Hepatocyte (in vitro differentiated cells): ENCODE data around the gene ABCB1. TPM values are rescaled to one million over a fixed set of nuclear protein-coding genes. Genes with fewer than 3 reads are reported as not detected.

Source experiments
- DNase-seq: peaks from one replicate; pipeline ENCODE4 v3.0.0-alpha.2; 2016; ENCODE audit warnings: low spot score
- H2AFZ ChIP-seq: fragments of 200-600 bp; sonication (generic); 2 replicates; pipeline ENCODE4 v1.6.0; 2016; ENCODE audit warnings: antibody characterized with exemption, mild to moderate bottlenecking
- H3K27ac ChIP-seq: fragments of 200-600 bp; sonication (generic); 2 replicates; pipeline ENCODE4 v1.5.1; 2016; ENCODE audit warnings: mild to moderate bottlenecking
- H3K27me3 ChIP-seq: fragments of 200-600 bp; sonication (generic); 2 replicates; pipeline ENCODE4 v1.6.1; 2016
- H3K36me3 ChIP-seq: fragments of 200-600 bp; sonication (generic); replicated peaks from 2 replicates; pipeline ENCODE4 v1.5.1; 2016; ENCODE audit warnings: low read depth; ENCODE audit not compliant: insufficient read depth
- H3K4me1 ChIP-seq: fragments of 200-600 bp; sonication (generic); 2 replicates; pipeline ENCODE4 v1.5.1; 2016; ENCODE audit warnings: mild to moderate bottlenecking, moderate library complexity; ENCODE audit not compliant: insufficient read depth
- H3K4me2 ChIP-seq: fragments of 200-600 bp; sonication (generic); 2 replicates; pipeline ENCODE4 v1.6.0; 2016
- H3K4me3 ChIP-seq: fragments of 200-600 bp; sonication (generic); 2 replicates; pipeline ENCODE4 v1.5.1; 2016; ENCODE audit warnings: mild to moderate bottlenecking
- H3K79me2 ChIP-seq: fragments of 200-600 bp; sonication (generic); 2 replicates; pipeline ENCODE4 v1.6.0; 2017; ENCODE audit warnings: mild to moderate bottlenecking
- H3K9me2 ChIP-seq: fragments of 200-600 bp; sonication (generic); replicated peaks from 2 replicates; pipeline ENCODE4 v1.6.0; 2017; ENCODE audit warnings: mild to moderate bottlenecking; ENCODE audit not compliant: insufficient read depth
- H3K9me3 ChIP-seq: fragments of 200-600 bp; sonication (generic); 2 replicates; pipeline ENCODE4 v1.5.1; 2016; ENCODE audit warnings: low read depth, mild to moderate bottlenecking
- H4K20me1 ChIP-seq: fragments of 200-600 bp; sonication (generic); 2 replicates; pipeline ENCODE4 v1.6.0; 2016; ENCODE audit warnings: mild to moderate bottlenecking; ENCODE audit not compliant: insufficient read depth, poor library complexity, severe bottlenecking
- EZH2 ChIP-seq: fragments of 200-600 bp; sonication (generic); IDR thresholded peaks from 2 replicates; pipeline ENCODE4 v1.6.1; 2016; ENCODE audit warnings: antibody characterized with exemption, mild to moderate bottlenecking, borderline replicate concordance
- EZH2phosphoT487 ChIP-seq: fragments of 200-600 bp; sonication (generic); IDR thresholded peaks from one replicate; pipeline ENCODE4 v1.6.1; 2018; ENCODE audit warnings: antibody characterized with exemption, mild to moderate bottlenecking, low read depth, moderate library complexity; ENCODE audit not compliant: unreplicated experiment, severe bottlenecking
- WGBS: methylation state at CpG from one replicate; pipeline ENCODE4 v1.1.6; 2016; ENCODE audit warnings: low lambda C conversion rate; ENCODE audit errors: missing lambda C conversion rate; 5-methylcytosine and 5-hydroxymethylcytosine counted together
- polyA plus RNA-seq: library from polyadenylated mRNA; unstranded; fragments of >200 nt; fragmentation: Nextera tagmentation; extraction: Ambion mirVana; gene quantifications from 2 replicates; pipeline ENCODE4 v1.2.1, GENCODE V29; 2016
- total RNA-seq: library from RNA; depleted of rRNA; stranded (reverse); fragments of >200 nt; gene quantifications from 2 replicates; pipeline ENCODE4 v1.2.3, GENCODE V29; 2014
- TF ChIP-seq, protein P1 (sequence below): fragments of 200-600 bp; sonication (generic); IDR thresholded peaks from 2 replicates; pipeline ENCODE4 v1.5.1; 2016; ENCODE audit warnings: antibody characterized with exemption, mild to moderate bottlenecking; ENCODE audit not compliant: poor library complexity

The ABCB1 gene
- total and polyA plus RNA-seq, 2 experiments from 2014 or later = 7.9 to 20.0 TPM

DNA sequence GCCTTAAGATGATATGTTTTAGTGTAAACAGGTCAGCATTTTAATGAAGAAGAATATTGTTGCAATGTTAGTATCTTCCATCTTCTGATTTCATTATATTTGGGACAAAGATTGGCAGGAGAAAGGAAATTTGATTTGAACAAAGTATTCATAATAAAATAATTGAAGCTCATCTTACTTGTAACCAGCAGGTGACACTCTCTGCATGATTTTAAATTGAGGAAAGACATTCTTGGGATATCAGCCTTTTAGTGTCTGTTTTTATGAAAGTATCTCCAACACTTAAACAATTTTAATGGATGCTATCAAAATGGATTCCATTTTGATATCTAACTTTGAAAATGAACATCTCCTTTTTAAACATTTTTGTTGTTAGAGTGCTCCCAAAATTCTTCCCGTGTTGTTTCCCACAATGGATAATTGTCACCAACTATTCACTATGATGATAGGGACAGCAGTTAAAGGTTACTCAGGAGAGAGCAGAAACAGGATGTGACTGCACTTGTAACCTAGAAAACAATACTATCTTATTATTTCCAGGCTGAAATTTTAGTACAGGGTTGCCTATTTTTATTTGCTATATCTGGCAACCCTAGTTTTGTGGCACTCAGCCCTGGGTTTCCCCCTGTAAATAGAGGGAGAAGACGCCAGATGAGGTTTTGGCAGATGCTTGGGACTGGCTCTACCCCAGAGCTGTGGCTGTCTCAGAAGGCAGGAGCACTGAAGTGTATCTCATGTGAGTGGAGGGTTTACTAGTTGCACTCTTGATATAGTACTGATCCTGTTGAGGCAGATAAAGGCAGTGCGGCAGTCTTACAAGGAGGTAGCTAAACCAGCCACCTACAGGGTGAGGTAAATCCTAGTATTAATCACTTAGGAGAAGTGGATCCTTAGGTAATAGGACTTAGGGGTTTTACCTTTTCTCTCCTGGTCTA is 94.2 kb downstream of the ABCB1 start:
- WGBS = 81% methylated on average over 3 of the region's 3 CpGs
- H3K27me3 ChIP-seq = no peaks in the 10 kb centered on the region

DNA sequence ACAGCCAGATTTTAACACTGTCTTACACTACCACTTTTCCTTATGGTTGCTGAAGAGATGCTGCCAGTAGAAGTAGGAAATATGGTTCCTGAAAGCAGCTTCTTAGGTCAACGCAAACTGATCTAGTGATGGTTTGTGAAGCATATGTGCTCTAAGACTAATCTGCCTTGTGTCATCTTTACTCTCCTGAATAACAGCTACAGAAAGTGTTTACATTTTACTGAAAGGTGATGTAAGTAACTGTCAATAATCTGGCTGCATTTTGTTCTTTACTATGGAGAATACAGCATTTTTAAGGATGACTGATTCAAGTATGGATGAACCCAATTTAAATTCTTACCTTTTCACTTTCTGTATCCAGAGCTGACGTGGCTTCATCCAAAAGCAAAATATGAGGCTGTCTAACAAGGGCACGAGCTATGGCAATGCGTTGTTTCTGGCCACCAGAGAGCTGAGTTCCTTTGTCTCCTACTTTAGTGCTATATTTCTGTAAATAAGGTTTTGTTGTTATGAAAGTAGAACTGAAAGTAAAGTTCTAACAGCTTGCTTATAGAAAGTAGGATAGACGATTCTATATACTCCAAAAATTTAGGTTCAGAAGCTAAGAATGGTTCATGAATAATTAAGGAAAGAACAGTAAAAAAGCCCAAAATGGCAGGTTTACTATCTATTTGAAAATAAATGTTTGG is 95.0 kb downstream of the ABCB1 start:
- H4K20me1 ChIP-seq = no peaks in the 10 kb centered on the region
- no peak overlapping the region for H3K27ac ChIP-seq
- H2AFZ ChIP-seq = no peak overlapping the region
- no peak overlapping the region for H3K4me3 ChIP-seq
- no peak overlapping the region for H3K4me2 ChIP-seq
- H3K27me3 ChIP-seq = no peaks in the 10 kb centered on the region
- H3K9me3 ChIP-seq = no peaks in the 10 kb centered on the region
- H3K4me1 ChIP-seq = no peaks in the 10 kb centered on the region
- 85% methylated on average over 5 of the region's 5 CpGs for WGBS
- TF ChIP-seq EZH2 (no peak), EZH2phosphoT487 (no peak)
- TF ChIP-seq, protein P1, sequence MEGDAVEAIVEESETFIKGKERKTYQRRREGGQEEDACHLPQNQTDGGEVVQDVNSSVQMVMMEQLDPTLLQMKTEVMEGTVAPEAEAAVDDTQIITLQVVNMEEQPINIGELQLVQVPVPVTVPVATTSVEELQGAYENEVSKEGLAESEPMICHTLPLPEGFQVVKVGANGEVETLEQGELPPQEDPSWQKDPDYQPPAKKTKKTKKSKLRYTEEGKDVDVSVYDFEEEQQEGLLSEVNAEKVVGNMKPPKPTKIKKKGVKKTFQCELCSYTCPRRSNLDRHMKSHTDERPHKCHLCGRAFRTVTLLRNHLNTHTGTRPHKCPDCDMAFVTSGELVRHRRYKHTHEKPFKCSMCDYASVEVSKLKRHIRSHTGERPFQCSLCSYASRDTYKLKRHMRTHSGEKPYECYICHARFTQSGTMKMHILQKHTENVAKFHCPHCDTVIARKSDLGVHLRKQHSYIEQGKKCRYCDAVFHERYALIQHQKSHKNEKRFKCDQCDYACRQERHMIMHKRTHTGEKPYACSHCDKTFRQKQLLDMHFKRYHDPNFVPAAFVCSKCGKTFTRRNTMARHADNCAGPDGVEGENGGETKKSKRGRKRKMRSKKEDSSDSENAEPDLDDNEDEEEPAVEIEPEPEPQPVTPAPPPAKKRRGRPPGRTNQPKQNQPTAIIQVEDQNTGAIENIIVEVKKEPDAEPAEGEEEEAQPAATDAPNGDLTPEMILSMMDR = no peak
- no peak for DNase-seq
- no peaks in the 10 kb centered on the region for H3K9me2 ChIP-seq
- no peaks in the 10 kb centered on the region for H3K79me2 ChIP-seq
- H3K36me3 ChIP-seq = no peaks in the 10 kb centered on the region

More for the DNA sequence above, 94.2 kb downstream of the ABCB1 start:
- H3K9me2 ChIP-seq = no peaks in the 10 kb centered on the region
- H3K9me3 ChIP-seq = no peaks in the 10 kb centered on the region
- H2AFZ ChIP-seq = no peak overlapping the region
- H3K79me2 ChIP-seq = no peaks in the 10 kb centered on the region
- H3K4me1 ChIP-seq = no peaks in the 10 kb centered on the region
- H3K27ac ChIP-seq = no peak overlapping the region
- DNase-seq = no peak
- TF ChIP-seq EZH2 = no peak
- TF ChIP-seq, protein P1 = peak; percentile 44
- no peak overlapping the region for H3K4me2 ChIP-seq
- no peak overlapping the region for H3K4me3 ChIP-seq
- H3K36me3 ChIP-seq = no peaks in the 10 kb centered on the region
- H4K20me1 ChIP-seq = no peaks in the 10 kb centered on the region

DNA sequence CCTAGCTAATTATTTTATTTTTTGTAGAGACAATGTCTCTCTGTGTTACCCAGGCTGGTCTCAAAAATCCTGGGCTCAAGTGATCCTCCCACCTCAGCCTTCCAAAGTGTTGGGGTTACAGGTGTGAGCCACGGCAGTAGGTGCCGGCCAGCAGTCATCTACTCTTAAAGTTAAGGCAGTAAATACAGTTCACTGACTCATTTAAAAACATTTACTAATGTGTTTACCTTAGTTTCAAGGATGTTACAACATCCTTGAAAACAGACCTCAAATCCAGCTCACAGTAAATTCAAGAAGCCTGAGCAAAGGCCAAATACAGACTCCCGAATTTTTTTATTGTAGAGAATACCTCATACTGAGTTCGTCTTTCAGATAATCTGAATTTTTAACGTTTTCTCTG is 95.6 kb downstream of the ABCB1 start:
- Histone ChIP-seq H3K36me3 (no peaks in the 10 kb centered on the region), H4K20me1 (no peaks in the 10 kb centered on the region), H3K79me2 (no peaks in the 10 kb centered on the region), H3K9me3 (no peaks in the 10 kb centered on the region), H3K4me3 (no peak overlapping the region), H3K9me2 (no peaks in the 10 kb centered on the region), H3K4me1 (no peaks in the 10 kb centered on the region), H3K27me3 (no peaks in the 10 kb centered on the region), H3K27ac (no peak overlapping the region), H2AFZ (no peak overlapping the region), H3K4me2 (no peak overlapping the region)
- no peak for DNase-seq
- 79% methylated on average over 5 of the region's 5 CpGs for WGBS
- TF ChIP-seq, protein P1 = no peak
- TF ChIP-seq EZH2 (no peak), EZH2phosphoT487 (no peak)
